CMK (cell line): ENCODE data around the gene ANKMY1.
"Not testable (repeated sequence)": the region's sequence is repeated elsewhere in the genome, so short reads cannot be mapped to it uniquely, and the experiment has no call there.

ENCODE experiments used
- DNase-seq: peaks from one replicate; pipeline ENCODE4 v3.0.0-alpha.2; 2010; ENCODE audit warnings: low read depth

ANKMY1 gene

GRCh38 chr2:240568678-240569522 is 11.1 kb upstream of the ANKMY1 start:
- DNase-seq, result no peak

DNA sequence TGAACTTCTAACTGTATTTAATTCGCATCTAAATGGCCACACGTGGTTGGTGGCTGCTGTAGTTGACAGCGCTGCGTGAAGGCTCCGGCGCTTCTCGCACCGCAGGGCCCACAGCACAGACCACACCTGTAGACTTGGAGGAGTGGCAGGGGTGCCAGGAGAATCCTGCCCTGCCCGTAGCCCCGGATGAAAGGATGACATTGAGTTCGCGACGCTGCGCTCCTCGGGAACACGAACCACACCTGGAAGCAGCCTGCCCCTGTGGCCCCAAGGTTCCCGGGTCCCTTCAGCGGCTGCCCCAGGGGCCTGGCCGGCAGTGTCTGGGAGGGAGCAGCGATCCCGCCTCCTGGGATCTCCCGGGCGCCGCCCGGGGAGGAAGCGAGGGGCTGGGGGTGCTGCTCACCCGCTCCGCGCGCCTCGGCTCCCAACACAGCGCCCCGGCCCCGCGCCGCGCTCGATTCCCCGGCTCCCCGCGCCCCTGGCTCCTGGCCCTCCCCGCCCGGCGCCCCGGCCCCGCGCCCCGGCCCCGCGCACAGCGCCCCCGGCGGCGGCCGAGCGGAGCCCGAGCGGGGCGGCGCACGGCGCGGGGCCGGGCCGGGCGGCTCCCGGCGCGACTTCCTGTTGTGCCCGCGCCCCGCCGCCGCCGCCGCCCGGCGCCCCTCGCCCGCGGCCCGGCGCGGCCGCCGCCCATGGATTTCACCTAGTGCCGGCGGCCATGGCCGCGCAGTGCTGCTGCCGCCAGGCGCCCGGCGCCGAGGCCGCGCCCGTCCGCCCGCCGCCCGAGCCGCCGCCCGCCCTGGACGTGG is 10.3 kb upstream of the ANKMY1 start, which contains the start of gene RNPEPL1:
Gene RNPEPL1 (plus strand): TSS at position 613 of the 806 bp plus-strand sequence. CDS start 103 bp downstream, at position 716.
- no peak for DNase-seq

DNA sequence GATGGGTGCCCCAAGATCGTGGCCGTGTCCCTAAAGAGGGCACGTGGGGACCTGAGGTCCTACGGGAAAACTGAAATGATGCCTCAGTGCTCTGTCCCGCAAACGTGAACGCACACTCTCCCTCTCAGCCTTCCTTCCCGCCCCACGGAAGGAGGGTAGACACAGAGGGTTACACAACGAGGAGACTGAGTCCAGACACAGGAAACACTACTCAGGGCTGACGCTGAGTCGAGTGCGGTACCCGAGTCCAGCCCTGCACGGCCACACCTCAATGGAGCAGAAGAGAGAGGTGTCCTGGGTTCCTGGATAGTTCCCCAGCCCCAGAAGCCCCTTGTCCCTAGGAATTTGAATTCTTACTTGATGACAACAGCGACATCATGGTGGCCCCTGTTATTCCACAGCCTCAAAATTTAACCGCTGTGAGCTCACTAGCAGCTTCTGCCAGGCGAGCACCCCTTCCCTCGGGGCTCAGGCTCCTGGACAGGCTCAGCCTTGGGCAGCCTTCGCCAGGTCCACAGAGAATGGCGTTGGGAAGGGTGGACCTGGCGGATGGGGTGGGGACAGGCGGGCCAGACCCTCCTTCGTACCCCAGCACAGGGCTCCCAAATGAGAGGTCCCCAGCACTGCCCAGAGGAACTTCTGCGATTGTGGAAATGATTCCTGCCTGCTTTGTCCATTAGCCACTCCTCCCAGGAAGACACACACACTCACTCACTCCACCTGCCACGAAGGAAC is 9.5 kb upstream of the ANKMY1 start:
- DNase-seq, result no peak

DNA sequence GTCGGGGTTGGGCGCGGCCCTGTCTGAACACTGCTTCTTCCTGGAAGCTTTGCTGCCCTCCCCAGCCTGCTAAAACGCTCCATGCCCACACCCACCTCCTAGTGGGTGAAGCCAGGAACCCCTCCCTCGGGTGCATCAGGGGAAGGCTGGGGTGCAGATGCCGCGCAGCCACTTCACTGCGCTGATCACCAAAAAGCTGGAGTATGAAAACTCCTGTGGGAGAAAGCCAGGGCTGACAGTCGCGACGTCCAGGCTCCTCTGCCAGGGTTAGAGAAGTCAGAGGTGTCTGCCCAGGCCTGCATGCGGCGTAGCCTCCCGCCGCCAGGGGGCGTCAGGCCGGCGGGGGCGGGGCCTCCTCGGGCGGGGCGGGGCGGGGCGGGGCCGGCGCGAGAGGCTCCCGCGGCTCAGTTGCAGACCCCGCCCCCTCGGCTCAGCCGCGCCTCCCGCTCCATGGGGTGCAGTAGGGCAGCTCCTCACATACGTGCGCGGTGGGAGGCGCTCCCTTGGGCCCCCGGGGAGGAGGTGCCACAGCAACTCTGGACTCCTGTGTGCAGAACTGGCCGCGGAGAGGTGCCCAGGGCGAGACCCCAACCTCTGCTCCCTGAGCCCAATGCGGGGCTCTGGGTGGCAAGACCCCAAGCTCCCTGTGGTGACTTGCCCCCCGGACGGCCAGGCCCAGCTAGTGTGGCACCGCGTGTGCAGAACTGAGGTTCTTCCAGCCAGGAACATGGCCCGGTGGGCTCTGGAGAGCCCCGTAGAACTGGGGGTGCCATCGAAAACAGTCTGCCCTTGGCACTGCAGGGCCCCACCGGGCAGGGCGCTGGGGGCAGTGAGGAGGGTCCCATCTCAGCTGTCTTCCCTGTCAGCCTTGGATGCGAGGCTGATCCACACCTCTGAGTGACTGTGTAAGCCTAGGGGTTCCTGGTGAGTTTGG is 8.7 kb upstream of the ANKMY1 start:
- DNase-seq, result peak; percentile 89

- DNase-seq, result peak; percentile 91
Measured at GRCh38 chr2:240565333-240566202, 7.8 kb upstream of the ANKMY1 start.

- DNase-seq, result no peak
Measured at GRCh38 chr2:240564561-240565332, 7.0 kb upstream of the ANKMY1 start.

- no peak for DNase-seq
Measured at GRCh38 chr2:240563951-240564560, 6.3 kb upstream of the ANKMY1 start.

GRCh38 chr2:240563231-240563630 is 5.4 kb upstream of the ANKMY1 start:
- DNase-seq, result not testable (repeated sequence)

DNA sequence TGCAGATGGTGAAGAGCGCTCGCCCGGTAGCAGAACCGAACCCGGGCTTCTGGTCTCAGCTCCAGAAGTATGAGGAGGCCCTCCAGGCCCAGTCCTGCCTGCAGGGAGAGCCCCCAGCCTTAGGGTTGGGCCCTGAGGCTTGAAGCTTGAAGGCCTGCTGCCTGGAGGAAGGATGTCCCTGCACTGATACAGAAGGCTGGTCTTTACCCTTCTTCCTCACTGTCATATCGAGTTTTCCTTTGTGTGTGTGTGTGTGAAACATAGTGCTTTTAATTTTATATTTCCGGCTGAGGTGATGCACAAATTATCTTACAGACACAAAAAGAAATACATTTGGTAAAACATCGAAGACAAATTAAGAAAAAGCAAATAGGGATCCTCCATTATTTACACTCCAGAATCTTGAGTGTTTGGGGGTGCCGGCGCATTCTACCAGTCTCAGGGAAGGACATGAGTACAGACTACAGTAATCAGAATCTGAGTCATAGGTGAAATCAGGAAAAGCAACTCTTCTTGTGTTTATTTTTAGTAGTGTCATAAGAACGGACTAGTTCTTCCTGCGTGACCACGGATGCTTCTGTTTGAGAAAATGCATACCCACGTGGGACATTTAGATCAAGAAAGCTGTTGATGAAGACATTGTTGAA is 3.7 kb upstream of the ANKMY1 start:
- no peak for DNase-seq

DNA sequence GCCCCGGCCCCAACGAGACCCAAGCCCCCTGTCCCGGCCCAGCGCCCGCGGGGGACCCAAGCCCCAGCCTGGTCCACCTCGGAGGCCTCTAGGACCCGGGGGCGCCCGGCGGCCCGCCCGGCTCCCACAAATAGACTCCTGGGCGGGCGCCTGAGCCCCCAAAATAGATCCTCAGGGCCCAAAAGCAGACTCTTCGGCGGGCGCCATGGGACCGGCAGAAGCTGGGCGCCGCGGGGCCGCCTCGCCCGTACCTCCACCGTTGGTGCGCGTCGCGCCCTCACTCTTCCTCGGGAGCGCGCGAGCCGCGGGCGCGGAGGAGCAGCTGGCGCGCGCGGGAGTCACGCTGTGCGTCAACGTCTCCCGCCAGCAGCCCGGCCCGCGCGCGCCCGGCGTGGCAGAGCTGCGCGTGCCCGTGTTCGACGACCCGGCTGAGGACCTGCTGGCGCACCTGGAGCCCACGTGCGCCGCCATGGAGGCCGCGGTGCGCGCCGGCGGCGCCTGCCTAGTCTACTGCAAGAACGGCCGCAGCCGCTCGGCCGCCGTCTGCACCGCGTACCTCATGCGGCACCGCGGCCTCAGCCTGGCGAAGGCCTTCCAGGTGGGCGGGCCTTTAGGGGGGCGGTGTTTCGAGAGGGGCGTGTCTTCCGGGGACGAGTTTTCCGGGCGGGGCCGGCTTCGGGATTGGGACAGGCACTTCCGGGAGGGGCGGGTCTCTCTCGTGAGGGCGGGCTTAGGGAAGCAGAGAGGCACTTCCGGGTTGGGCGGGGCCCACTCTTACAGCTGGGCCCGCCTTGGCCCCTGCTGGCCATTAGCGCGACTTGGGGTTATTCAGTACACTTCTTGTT is 2.9 kb upstream of the ANKMY1 start:
- peak; percentile 96 for DNase-seq

DNA sequence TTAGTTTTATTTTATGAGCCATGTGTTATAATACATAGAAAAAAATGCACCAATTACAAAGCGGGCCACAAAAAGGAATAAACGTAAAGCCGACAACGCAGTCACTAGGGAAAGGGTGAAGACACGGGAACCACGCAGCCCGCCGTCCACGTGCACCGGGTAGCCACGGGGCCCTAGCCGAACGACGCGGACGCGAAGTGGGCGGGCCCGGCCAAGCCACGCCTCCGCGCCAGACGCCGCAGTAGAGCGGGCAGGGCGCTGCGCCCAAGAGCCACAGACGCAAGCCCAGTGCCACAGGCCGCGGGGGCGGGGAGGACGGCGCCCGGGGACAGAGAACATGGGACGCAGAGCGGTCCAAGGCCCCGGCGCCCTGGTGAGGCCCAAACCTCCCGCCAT is 2.3 kb upstream of the ANKMY1 start, which contains the start of gene DUSP28:
Gene DUSP28 (plus strand): TSS at position 274 of the 396 bp plus-strand sequence. CDS start 328 bp downstream, outside the sequence.
- DNase-seq, result peak; percentile 73

DNA sequence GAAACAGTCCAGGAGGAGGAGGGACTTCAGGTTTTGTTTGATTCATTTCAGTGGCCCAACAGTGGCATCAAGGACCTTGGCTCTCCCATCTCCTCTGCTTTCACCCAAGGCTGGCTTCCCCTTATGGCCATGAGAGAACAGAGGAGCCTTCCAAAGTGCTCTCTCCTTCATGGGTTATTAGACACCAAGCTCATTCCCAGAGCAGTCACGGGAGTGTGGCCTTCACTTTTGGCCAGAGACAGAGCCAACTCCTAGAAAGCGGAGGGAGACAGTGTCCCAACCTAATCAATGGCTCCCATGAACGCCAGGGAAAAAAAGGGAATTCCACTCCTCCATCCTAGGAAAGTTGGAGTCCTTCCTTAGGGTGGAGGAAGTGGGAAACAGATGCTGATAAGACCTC is 1.5 kb upstream of the ANKMY1 start:
- DNase-seq, result no peak

DNA sequence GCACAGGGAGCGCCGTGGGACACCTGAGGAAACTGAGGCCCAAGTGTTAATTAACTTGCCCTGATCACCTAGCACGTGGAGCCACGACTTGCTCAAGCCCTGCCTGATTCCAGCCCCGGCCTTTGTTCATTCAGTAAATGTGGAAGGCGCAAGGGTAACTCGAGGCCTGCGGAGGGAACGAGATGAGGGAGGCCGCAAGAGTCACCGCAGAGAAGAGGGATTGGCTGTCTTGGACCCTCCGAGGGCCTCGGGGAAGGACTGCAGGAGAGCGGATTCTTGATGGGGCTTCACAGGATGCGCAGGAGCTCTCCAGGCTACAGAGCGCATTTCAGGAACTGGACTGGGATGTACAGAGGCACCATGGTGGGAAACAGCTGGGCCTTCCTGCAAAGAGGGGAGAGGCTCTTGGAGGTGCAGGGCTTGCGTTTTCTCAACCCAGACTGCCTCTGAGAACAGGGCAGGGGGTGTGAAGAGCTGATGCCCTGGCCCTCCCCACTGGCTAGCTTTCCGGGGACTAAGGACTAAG is 511 bp upstream of the ANKMY1 start:
- no peak for DNase-seq

- no peak for DNase-seq
Measured at GRCh38 chr2:240557101-240557751, 562 bp downstream of the ANKMY1 start.

GRCh38 chr2:240556553-240557100 is 1.2 kb downstream of the ANKMY1 start:
- DNase-seq, result no peak

GRCh38 chr2:240555541-240556250 is 2.1 kb downstream of the ANKMY1 start:
- DNase-seq, result no peak
